GM19238 (cell line): Measurements from ENCODE around the gene NNAT.

Experiments used
- DNase-seq: peaks from one replicate; pipeline ENCODE4 v3.0.0; 2011; ENCODE audit warnings: low spot score; ENCODE audit not compliant: insufficient read length

NNAT gene

DNA sequence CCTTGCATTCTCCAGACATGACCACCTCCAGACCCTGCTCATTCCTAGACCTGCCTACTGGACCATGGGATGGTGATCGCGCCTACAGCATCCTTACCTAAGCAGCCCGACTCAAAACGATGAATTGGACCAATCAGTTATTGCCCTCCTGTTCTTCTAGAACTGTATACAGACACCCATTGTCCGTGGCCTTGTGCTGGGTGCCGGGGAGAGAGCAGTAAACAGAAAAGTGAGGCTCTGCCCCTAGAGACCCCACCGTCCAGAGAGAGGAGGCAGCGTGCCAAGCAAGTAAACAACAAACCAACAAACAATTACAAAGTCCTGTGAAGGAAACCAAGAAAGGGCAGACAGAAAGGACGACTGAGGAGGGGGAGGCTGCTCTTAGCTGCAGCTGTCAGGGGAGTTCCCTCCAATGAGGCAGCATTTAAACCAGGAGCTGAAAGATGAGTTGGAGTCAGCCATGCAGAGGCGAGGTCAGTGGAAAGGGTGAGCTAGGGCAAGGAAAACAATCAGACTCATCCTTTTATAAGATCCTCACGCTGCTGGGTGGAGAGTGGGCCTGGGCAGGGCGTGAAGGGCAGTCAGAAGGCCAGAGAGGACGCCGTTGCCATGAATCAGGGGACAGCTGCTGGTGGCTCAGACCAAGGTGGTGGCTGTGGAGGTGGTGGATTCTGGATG lies 44.2 kb downstream of the NNAT start:
- no peak for DNase-seq

DNA sequence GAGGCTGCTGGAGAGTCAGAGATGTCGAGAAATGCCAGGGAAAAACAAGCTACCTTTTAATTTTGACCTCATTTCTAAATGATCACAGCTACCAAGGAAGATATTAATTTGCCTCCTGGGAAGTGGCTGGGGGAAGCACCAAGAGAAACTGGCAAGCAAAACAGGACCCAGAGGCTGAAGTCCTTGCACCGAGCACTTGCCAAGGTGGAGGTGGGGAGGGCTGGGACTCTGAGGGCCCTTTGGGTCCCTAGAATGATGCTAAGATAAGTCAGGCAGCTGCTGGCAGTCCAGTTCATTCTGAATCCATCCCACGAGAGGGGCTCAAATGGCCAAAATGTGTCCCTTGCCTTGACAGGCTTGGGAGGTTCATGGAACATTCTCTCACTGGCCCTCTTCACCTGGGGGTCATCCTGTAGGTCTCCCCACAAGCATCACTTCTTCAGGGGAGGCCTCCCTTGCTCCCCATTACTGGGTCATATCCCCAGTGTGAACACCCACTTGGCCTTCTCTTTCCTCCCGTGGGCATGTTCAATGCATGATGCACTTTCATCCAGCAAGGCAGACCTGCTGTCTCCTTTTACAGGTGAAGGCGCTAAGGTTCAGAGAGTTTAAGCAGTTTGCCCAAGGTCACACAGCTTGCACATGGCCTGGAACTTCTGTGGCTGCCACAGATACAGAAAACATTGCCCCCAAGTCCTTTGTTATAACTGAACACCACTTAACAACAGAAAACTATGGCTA lies 45.7 kb downstream of the NNAT start:
- no peak for DNase-seq

GRCh38 chr20:37567331-37567665 lies 46.2 kb downstream of the NNAT start:
- no peak for DNase-seq

GRCh38 chr20:37567671-37568588 lies 46.9 kb downstream of the NNAT start:
- DNase-seq, result no peak

- no peak for DNase-seq
These were observed 49.4 kb downstream of the NNAT start for GRCh38 chr20:37570419-37570818.

DNA sequence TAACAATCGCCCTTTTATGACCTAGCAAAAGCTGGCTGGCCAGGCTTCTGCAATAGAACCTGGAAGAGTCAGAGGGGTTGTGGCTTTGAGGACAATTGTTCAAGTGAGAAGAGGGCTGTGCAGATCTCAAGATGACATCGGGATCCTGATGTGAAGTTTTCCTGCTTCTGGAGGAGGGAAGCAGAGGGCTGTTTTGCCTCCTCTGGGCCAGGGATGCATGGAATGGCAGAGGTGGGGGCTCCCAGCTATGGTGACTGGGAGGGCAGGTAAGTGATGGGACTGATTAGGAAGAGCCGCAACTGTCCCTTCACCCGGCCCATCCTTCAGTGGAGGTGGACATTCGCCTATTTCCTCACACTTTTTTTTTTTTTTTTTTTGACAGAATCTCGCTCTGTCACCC lies 50.0 kb downstream of the NNAT start:
- DNase-seq, result no peak
